Immature natural killer cell (primary cell): ENCODE measurements around the gene RAB6A. TPM values are rescaled to one million over a fixed set of nuclear protein-coding genes. Genes with fewer than 3 reads are reported as not detected.

Experiments used
- DNase-seq, 3 donors: peaks; one replicate each; pipeline ENCODE4 v3.0.0; 2022; ENCODE audit warnings: mixed read lengths in 1 of 3
- H3K27ac Mint-ChIP-seq, 6 donors: one replicate each; pipeline ENCODE4 v1.8.0; 2020; ENCODE audit warnings: mixed read lengths in 6 of 6, mild to moderate bottlenecking in 5 of 6, inconsistent platforms in 4 of 6, moderate library complexity in 3 of 6
- H3K27me3 Mint-ChIP-seq, 3 donors: one replicate each; pipeline ENCODE4 v1.8.0; 2020 to 2021; ENCODE audit warnings: low read depth in 3 of 3, mild to moderate bottlenecking in 3 of 3, mixed read lengths in 3 of 3, moderate library complexity in 3 of 3, inconsistent platforms in 1 of 3
- H3K36me3 Mint-ChIP-seq, 3 donors: one replicate each; pipeline ENCODE4 v1.8.0; 2020; ENCODE audit warnings: mixed read lengths in 3 of 3, inconsistent platforms in 2 of 3, mild to moderate bottlenecking in 2 of 3
- H3K4me1 Mint-ChIP-seq, 2 donors: one replicate each; pipeline ENCODE4 v1.8.0; 2020; ENCODE audit warnings: inconsistent platforms in 2 of 2, mild to moderate bottlenecking in 2 of 2, mixed read lengths in 2 of 2, moderate library complexity in 1 of 2
- H3K4me3 Mint-ChIP-seq, 5 donors: one replicate each; pipeline ENCODE4 v1.8.0; 2020; ENCODE audit warnings: mild to moderate bottlenecking in 5 of 5, mixed read lengths in 5 of 5, inconsistent platforms in 3 of 5, moderate library complexity in 3 of 5
- H3K9me3 Mint-ChIP-seq, 6 donors: one replicate each; pipeline ENCODE4 v1.8.0; 2020; ENCODE audit warnings: mild to moderate bottlenecking in 6 of 6, mixed read lengths in 6 of 6, inconsistent platforms in 4 of 6, moderate library complexity in 3 of 6
- polyA plus RNA-seq, 3 donors: library from polyadenylated mRNA; unstranded; fragments of 300-500 nt; fragmentation: Illumina TruSeq; gene quantifications; one replicate each; pipeline ENCODE4 v1.2.3, GENCODE V29; 2021

The RAB6A gene
- polyA plus RNA-seq, 3 donors from 2014 or later = 127 to 162 (median 131) TPM

GRCh38 chr11:73636249-73636648 is 124.6 kb downstream of the RAB6A start:
- H3K4me1 Mint-ChIP-seq = peaks cover 2 to 5% of the 10 kb centered on the region in 2 donors
- no peak for DNase-seq
- no peak overlapping the region for H3K4me3 Mint-ChIP-seq
- peaks cover 0 to 4% (median 2%) of the 10 kb centered on the region in 3 donors for H3K27me3 Mint-ChIP-seq
- H3K27ac Mint-ChIP-seq = no peak overlapping the region
- no peaks in the 10 kb centered on the region for H3K36me3 Mint-ChIP-seq
- H3K9me3 Mint-ChIP-seq = no peaks in the 10 kb centered on the region

GRCh38 chr11:73635721-73636120 is 125.2 kb downstream of the RAB6A start:
- Mint-ChIP-seq H3K9me3 (no peaks in the 10 kb centered on the region), H3K27me3 (peaks cover 0 to 4% (median 2%) of the 10 kb centered on the region in 3 donors), H3K4me3 (no peak overlapping the region), H3K36me3 (no peaks in the 10 kb centered on the region), H3K27ac (no peak overlapping the region), H3K4me1 (peaks cover 2 to 5% of the 10 kb centered on the region in 2 donors)
- DNase-seq = no peak

- no peak for DNase-seq
- peaks cover 0 to 3% (median 2%) of the 10 kb centered on the region in 3 donors for H3K27me3 Mint-ChIP-seq
- H3K4me3 Mint-ChIP-seq = no peak overlapping the region
- no peak overlapping the region for H3K27ac Mint-ChIP-seq
- no peaks in the 10 kb centered on the region for H3K36me3 Mint-ChIP-seq
- H3K9me3 Mint-ChIP-seq = no peaks in the 10 kb centered on the region
- peaks cover 2 to 5% of the 10 kb centered on the region in 2 donors for H3K4me1 Mint-ChIP-seq
Measured at GRCh38 chr11:73633999-73634398, 126.9 kb downstream of the RAB6A start.

GRCh38 chr11:73632996-73633395 is 127.9 kb downstream of the RAB6A start:
- Mint-ChIP-seq H3K4me1 (peaks cover 2 to 5% of the 10 kb centered on the region in 2 donors), H3K36me3 (no peaks in the 10 kb centered on the region), H3K27me3 (peaks cover 0 to 2% (median 2%) of the 10 kb centered on the region in 3 donors), H3K27ac (no peak overlapping the region), H3K4me3 (no peak overlapping the region), H3K9me3 (no peaks in the 10 kb centered on the region)
- no peak for DNase-seq

- no peak overlapping the region for H3K27ac Mint-ChIP-seq
- no peaks in the 10 kb centered on the region for H3K36me3 Mint-ChIP-seq
- H3K4me3 Mint-ChIP-seq = no peak overlapping the region
- H3K27me3 Mint-ChIP-seq = peaks cover 2% of the 10 kb centered on the region in 3 donors
- no peak for DNase-seq
- H3K4me1 Mint-ChIP-seq = peaks cover 4 to 5% of the 10 kb centered on the region in 2 donors
- H3K9me3 Mint-ChIP-seq = no peaks in the 10 kb centered on the region
Measured at GRCh38 chr11:73629907-73630306, 131.0 kb downstream of the RAB6A start.

- Mint-ChIP-seq H3K27ac (no peak overlapping the region), H3K4me1 (peaks cover 0 to 2% of the 10 kb centered on the region in 2 donors), H3K27me3 (peaks cover 5 to 9% (median 9%) of the 10 kb centered on the region in 3 donors), H3K9me3 (no peaks in the 10 kb centered on the region), H3K36me3 (no peaks in the 10 kb centered on the region), H3K4me3 (peak overlapping the region in 1 of 5 donors; percentile 44)
- peak; percentile 45 to 57 (median 46) for DNase-seq
Measured at GRCh38 chr11:73625696-73626318, 135.1 kb downstream of the RAB6A start.

Other genes with a start within 250 kb of the RAB6A start
- 1 to 10 TPM; 1.3 to 3.1 (median 1.3) TPM for gene FAM168A, start 163.0 kb downstream of the RAB6A start, polyA plus RNA-seq
- 10 to 100 TPM in 2 of 3 donors, 1 to 10 TPM in 1; 5.8 to 14.0 (median 10.6) TPM for gene PLEKHB1, start 114.5 kb downstream of the RAB6A start, polyA plus RNA-seq
- gene MRPL48, start 26.8 kb upstream of the RAB6A start, polyA plus RNA-seq = 100 to 1,000 TPM in 1 of 3 donors, 10 to 100 TPM in 2; 55.8 to 106 (median 91.5) TPM
- 10 to 100 TPM; 52.4 to 62.3 (median 57.0) TPM for gene COA4, start 115.8 kb upstream of the RAB6A start, polyA plus RNA-seq
- gene PAAF1, start 115.9 kb upstream of the RAB6A start, polyA plus RNA-seq = 10 to 100 TPM; 10.7 to 21.5 (median 14.0) TPM
- gene DNAJB13, start 190.0 kb upstream of the RAB6A start, polyA plus RNA-seq = not detected
- gene UCP2, start 221.8 kb upstream of the RAB6A start, polyA plus RNA-seq = 1,000 to 10,000 TPM; 1,092 to 2,060 (median 1,799) TPM
- 1 to 10 TPM in 1 of 3 donors, under 1 TPM in 2; 0.41 to 1.3 (median 0.52) TPM for gene UCP3, start 248.0 kb upstream of the RAB6A start, polyA plus RNA-seq